HS-5 (cell line): Measurements from ENCODE around the gene MYO18A.
"Not testable (repeated sequence)": the region's sequence is repeated elsewhere in the genome, so short reads cannot be mapped to it uniquely, and the experiment has no call there.

Source experiments
- DNase-seq: peaks from one replicate; pipeline ENCODE4 v3.0.0-alpha.2; 2012; ENCODE audit warnings: low read depth

The MYO18A gene

GRCh38 chr17:29148790-29149430, 31.3 kb downstream of the MYO18A start:
- peak; percentile 74 for DNase-seq

- DNase-seq, result no peak
Measured at GRCh38 chr17:29148257-29148789, 31.9 kb downstream of the MYO18A start.

GRCh38 chr17:29147682-29148081, 32.5 kb downstream of the MYO18A start:
- no peak for DNase-seq

- not testable (repeated sequence) for DNase-seq
Measured at GRCh38 chr17:29147228-29147627, 33.0 kb downstream of the MYO18A start.

GRCh38 chr17:29146369-29146972, 33.7 kb downstream of the MYO18A start:
- DNase-seq, result no peak

GRCh38 chr17:29145289-29146073, 34.7 kb downstream of the MYO18A start:
- no peak for DNase-seq

- no peak for DNase-seq
Measured at GRCh38 chr17:29143894-29144293, 36.3 kb downstream of the MYO18A start.

- DNase-seq, result no peak
Measured at GRCh38 chr17:29141514-29141876, 38.7 kb downstream of the MYO18A start.

GRCh38 chr17:29140631-29141513, 39.3 kb downstream of the MYO18A start:
- no peak for DNase-seq

- DNase-seq, result no peak
Measured at GRCh38 chr17:29140051-29140621, 40.1 kb downstream of the MYO18A start.

- DNase-seq, result no peak
Measured at GRCh38 chr17:29138971-29139691, 41.1 kb downstream of the MYO18A start.

GRCh38 chr17:29138184-29138955, 41.8 kb downstream of the MYO18A start:
- DNase-seq, result no peak

- no peak for DNase-seq
Measured at GRCh38 chr17:29136998-29137730, 43.0 kb downstream of the MYO18A start.

- no peak for DNase-seq
Measured at GRCh38 chr17:29135464-29135863, 44.7 kb downstream of the MYO18A start.

- DNase-seq, result no peak
Measured at GRCh38 chr17:29133121-29133713, 47.0 kb downstream of the MYO18A start.

GRCh38 chr17:29131814-29132682, 48.1 kb downstream of the MYO18A start:
- peak; percentile 53 for DNase-seq

- DNase-seq, result no peak
Measured at GRCh38 chr17:29129731-29130130, 50.5 kb downstream of the MYO18A start.

GRCh38 chr17:29127840-29128239, 52.4 kb downstream of the MYO18A start:
- no peak for DNase-seq
